Ovary (tissue), 3 donors: ENCODE results near the gene MACC1.

Experiments used
- EP300 ChIP-seq: sonication (generic); formaldehyde crosslinking; IDR thresholded peaks from one replicate; pipeline ENCODE4 v1.6.1; 2017; ENCODE audit warnings: antibody characterized with exemption
- POLR2A ChIP-seq: fragments of 450-650 bp; IDR thresholded peaks from one replicate; pipeline ENCODE4 v1.6.1; 2017; ENCODE audit warnings: antibody characterized with exemption, mild to moderate bottlenecking, moderate library complexity
- TF ChIP-seq, protein P1 (sequence below), 3 donors: fragments of 450-650 bp in 2 of 3; fragments of 200-600 bp in 1 of 3; IDR thresholded peaks; one replicate each; pipeline versions ENCODE4 v1.5.1 to v1.8.0; 2016 to 2022; ENCODE audit warnings: antibody characterized with exemption in 3 of 3, mild to moderate bottlenecking in 1 of 3
- donor health status: DM: no; HTN: no; CAD: no.

DNA sequence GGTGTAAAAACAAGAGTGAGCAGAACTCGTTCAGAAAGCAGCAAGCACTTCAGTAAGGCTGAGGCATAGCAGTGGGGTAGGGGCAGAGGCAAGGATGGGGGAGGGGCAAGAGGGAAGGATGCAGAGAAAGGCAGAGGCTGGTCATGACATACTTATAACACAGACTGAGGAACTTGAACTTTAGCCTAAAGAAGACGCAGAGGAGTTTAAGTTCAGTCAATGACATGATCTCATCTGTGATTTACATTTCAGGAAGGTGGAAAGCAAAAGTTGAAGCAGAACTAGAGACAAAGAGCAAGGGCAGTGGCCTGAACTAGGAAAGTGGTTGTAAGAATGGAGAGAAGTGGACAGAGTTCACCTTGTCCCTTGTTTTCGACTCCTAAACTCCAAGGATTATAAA, 15.8 kb downstream of the MACC1 start:
- TF ChIP-seq POLR2A, result no peak
- TF ChIP-seq, protein P1, sequence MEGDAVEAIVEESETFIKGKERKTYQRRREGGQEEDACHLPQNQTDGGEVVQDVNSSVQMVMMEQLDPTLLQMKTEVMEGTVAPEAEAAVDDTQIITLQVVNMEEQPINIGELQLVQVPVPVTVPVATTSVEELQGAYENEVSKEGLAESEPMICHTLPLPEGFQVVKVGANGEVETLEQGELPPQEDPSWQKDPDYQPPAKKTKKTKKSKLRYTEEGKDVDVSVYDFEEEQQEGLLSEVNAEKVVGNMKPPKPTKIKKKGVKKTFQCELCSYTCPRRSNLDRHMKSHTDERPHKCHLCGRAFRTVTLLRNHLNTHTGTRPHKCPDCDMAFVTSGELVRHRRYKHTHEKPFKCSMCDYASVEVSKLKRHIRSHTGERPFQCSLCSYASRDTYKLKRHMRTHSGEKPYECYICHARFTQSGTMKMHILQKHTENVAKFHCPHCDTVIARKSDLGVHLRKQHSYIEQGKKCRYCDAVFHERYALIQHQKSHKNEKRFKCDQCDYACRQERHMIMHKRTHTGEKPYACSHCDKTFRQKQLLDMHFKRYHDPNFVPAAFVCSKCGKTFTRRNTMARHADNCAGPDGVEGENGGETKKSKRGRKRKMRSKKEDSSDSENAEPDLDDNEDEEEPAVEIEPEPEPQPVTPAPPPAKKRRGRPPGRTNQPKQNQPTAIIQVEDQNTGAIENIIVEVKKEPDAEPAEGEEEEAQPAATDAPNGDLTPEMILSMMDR (IDR thresholded peaks at IDR 0.05), result no peak
- TF ChIP-seq EP300, result no peak
